SU-DHL-6 (cell line): ENCODE data around the gene CCDC88C.

ENCODE experiments used
- H2AFZ ChIP-seq: fragments of 200-600 bp; sonication (generic); 2 replicates; pipeline ENCODE4 v1.6.1; 2014; ENCODE audit warnings: low read depth, mild to moderate bottlenecking, moderate library complexity, mixed read lengths, antibody characterized with exemption, low read length; ENCODE audit not compliant: severe bottlenecking
- H3F3A ChIP-seq: fragments of 200-600 bp; shearing (Covaris generic); 2 replicates; pipeline ENCODE4 v1.6.0; 2016; ENCODE audit warnings: antibody characterized with exemption, mild to moderate bottlenecking; ENCODE audit not compliant: insufficient read depth
- H3K27ac ChIP-seq: fragments of 200-600 bp; sonication (generic); 2 replicates; pipeline ENCODE4 v1.5.1; 2016; ENCODE audit warnings: low read depth, mild to moderate bottlenecking, low read length, moderate library complexity, mixed read lengths
- H3K27me3 ChIP-seq: fragments of 200-600 bp; sonication (generic), shearing (Covaris generic); 2 replicates; pipeline ENCODE4 v1.6.0; 2014; ENCODE audit warnings: mild to moderate bottlenecking, low read length
- H3K36me3 ChIP-seq: fragments of 200-600 bp; sonication (generic); 2 replicates; pipeline ENCODE4 v1.6.1; 2014; ENCODE audit warnings: mild to moderate bottlenecking, low read length, mixed read lengths
- H3K4me2 ChIP-seq: fragments of 300-600, 200-600 bp; shearing (Covaris generic), sonication (generic); 2 replicates; pipeline ENCODE4 v1.6.0; 2014; ENCODE audit warnings: low read length, low read depth, mild to moderate bottlenecking; ENCODE audit not compliant: poor library complexity, severe bottlenecking
- H3K4me3 ChIP-seq: fragments of 200-600 bp; sonication (generic); 2 replicates; pipeline ENCODE4 v1.5.1; 2014; ENCODE audit warnings: antibody characterized with exemption, low read length, mild to moderate bottlenecking, mixed read lengths; ENCODE audit not compliant: insufficient read depth, poor library complexity, severe bottlenecking
- H3K79me2 ChIP-seq: fragments of 200-600 bp; sonication (generic); 2 replicates; pipeline ENCODE4 v1.6.1; 2014; ENCODE audit warnings: mild to moderate bottlenecking, low read length, moderate library complexity; ENCODE audit not compliant: insufficient read depth
- H3K9ac ChIP-seq: fragments of 200-600 bp; sonication (generic); 2 replicates; pipeline ENCODE4 v1.7.0; 2014; ENCODE audit warnings: mild to moderate bottlenecking, low read length
- H3K9me2 ChIP-seq: fragments of 200-600 bp; sonication (generic); replicated peaks from 2 replicates; pipeline ENCODE4 v1.6.1; 2014; ENCODE audit warnings: low read length; ENCODE audit not compliant: insufficient read depth
- H3K9me3 ChIP-seq: fragments of 200-600 bp; sonication (generic); 2 replicates; pipeline ENCODE4 v1.6.1; 2014; ENCODE audit warnings: low read length, mixed read lengths; ENCODE audit not compliant: insufficient read depth
- H4K20me1 ChIP-seq: fragments of 200-600 bp; sonication (generic); 2 replicates; pipeline ENCODE4 v1.6.1; 2014; ENCODE audit warnings: low read depth, mild to moderate bottlenecking, antibody characterized with exemption, low read length, moderate library complexity, mixed read lengths
- EZH2phosphoT487 ChIP-seq: fragments of 200-600 bp; sonication (generic), shearing (Covaris generic); conservative IDR thresholded peaks from 2 replicates; pipeline ENCODE4 v1.6.1; 2018; ENCODE audit warnings: mild to moderate bottlenecking, antibody characterized with exemption, low read length, moderate library complexity, mixed read lengths
- TF ChIP-seq, protein P1 (sequence below): fragments of 200-600 bp; sonication (generic); IDR thresholded peaks from one replicate; pipeline ENCODE4 v1.5.1; 2017; ENCODE audit warnings: antibody characterized with exemption, mild to moderate bottlenecking, low read length, moderate library complexity; ENCODE audit not compliant: insufficient read depth, poor library complexity, severe bottlenecking

The CCDC88C gene

DNA sequence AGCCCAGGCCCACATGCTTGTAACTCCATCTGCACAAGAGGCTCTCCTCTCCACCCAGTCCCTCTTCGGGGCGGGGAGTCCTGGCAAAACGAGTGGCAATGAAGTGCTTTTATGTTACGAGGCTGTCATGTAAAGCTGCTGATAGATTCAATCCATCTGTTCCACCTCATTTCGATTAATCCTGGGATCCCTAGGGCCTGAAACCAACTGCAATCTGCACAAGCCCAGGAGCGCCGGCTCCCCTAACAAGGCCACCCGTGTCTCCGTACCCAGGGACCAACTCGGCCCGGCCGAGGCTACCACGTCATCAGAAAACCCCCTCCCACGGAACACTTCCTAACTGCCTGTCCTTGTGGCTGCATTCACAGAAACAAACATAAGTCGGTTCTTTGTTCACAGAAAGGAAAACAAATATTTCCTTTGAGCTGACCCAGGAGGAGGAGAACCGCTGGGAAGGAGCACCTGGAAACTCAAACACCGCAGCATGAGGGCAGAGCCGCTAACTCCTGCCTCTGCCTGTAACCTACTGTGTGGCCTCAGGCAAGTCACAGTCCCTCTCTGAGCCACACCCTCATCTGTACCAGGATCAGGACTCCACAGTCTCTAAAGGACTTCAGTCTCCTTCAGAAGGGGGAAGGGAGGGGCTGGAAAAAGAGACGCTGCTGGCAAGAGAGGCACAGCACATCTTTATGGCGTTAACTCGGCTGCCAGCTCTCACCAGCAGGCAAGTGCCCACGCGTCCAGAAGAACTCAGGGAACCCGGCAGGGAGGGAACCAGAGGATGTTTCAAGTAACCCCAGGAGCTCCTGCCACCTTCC is 47.8 kb downstream of the CCDC88C start:
- peak overlapping the region; percentile 25 for H3K4me3 ChIP-seq

DNA sequence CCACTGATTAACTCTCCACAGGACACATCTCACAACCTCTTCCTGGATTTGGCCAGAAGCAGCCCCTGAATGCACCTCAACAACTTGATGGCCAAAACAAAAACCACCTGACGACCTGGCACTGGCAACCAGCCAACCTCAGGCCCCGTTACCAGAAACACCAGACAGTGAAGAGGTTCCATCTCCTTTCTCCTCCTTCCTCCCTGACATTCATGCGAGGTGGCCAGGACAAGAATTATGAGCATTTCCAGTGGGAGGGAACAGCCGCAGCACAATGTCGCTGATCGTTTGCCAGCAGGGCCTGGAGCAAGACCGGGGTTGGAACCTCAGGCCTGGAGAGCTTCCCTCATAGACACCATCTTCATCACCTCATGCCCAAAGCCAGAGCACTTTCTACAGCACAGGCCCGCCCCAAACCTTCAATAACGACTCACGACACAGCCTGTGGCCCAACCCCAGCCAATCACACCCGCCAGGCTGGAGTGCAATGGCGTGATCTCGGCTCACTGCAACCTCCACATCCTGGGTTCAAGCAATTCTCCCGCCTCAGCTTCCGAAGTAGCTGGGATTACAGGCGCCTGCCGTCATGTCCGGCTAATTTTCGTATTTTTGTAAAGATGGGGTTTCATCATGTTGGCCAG is 48.7 kb downstream of the CCDC88C start:
- TF ChIP-seq, protein P1, sequence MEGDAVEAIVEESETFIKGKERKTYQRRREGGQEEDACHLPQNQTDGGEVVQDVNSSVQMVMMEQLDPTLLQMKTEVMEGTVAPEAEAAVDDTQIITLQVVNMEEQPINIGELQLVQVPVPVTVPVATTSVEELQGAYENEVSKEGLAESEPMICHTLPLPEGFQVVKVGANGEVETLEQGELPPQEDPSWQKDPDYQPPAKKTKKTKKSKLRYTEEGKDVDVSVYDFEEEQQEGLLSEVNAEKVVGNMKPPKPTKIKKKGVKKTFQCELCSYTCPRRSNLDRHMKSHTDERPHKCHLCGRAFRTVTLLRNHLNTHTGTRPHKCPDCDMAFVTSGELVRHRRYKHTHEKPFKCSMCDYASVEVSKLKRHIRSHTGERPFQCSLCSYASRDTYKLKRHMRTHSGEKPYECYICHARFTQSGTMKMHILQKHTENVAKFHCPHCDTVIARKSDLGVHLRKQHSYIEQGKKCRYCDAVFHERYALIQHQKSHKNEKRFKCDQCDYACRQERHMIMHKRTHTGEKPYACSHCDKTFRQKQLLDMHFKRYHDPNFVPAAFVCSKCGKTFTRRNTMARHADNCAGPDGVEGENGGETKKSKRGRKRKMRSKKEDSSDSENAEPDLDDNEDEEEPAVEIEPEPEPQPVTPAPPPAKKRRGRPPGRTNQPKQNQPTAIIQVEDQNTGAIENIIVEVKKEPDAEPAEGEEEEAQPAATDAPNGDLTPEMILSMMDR = no peak
- TF ChIP-seq EZH2phosphoT487 = no peak

More for the DNA sequence above, 47.8 kb downstream of the CCDC88C start:
- Histone ChIP-seq H3K9ac (peak overlapping the region; percentile 57), H3K79me2 (peaks cover 89% of the 10 kb centered on the region), H3K4me2 (peak overlapping the region; percentile 83), H3K27ac (peak overlapping the region; percentile 98), H3K9me3 (no peaks in the 10 kb centered on the region), H3K9me2 (no peaks in the 10 kb centered on the region), H3K36me3 (no peaks in the 10 kb centered on the region), H2AFZ (no peak overlapping the region), H3F3A (peaks cover 85% of the 10 kb centered on the region), H4K20me1 (no peaks in the 10 kb centered on the region; the same call in 1 of the 2 replicates), H3K27me3 (no peaks in the 10 kb centered on the region)
- no peak for TF ChIP-seq EZH2phosphoT487
- TF ChIP-seq, protein P1 = no peak

DNA sequence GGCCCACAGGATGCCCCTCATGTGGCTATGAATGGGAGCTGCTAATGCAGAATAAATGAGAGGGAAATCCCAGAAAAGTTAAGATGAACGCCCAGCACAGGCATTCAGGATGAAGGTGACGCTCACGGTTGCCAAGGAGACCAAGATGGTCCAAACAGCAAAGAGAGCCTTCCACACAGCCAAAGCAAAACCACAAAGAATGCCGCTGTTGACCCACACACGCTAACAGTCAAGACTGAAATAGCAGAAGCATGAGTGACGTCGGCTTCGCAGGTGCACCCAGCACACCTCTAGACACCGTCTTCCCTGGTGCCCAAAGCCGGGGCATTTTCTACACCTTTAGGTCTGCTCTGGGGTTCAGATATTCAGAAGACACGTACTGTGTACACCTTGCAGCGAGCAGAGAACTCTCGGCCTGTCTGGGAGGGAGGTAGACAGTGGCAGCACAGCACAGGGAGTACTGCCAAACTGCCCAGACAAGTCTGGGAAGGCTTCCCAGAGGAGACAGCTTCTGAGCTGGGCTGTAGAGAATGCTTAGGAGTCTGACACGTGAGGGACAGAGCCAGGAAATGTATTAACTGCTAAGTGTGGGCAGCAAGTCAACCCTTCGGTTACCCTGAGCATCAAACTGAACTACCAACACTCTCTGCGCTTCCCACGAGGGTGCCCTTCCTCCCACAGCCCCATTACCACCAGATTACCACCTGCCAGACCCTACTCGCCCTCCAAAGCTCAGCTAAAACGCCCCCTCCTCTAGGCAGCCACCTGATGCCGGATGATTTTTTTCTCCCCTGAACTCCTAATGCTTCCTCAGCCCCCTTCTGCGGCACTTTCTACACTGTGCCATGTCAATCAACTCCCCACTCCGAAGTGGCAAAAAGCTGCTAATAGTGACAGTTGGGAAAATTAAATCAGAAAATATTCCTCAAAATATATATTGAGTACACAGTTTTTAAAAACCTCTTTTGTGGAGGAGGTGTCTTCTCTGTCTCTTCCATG is 50.1 kb downstream of the CCDC88C start:
- peak overlapping the region; percentile 38 for H3K4me3 ChIP-seq
- no peak for TF ChIP-seq EZH2phosphoT487
- TF ChIP-seq, protein P1 = no peak
- peak overlapping the region; percentile 55 for H3K9ac ChIP-seq
- H2AFZ ChIP-seq = no peak overlapping the region
- H3K27ac ChIP-seq = peak overlapping the region; percentile 98
- no peaks in the 10 kb centered on the region for H3K27me3 ChIP-seq
- H3K4me2 ChIP-seq = peak overlapping the region; percentile 83
- H3K36me3 ChIP-seq = no peaks in the 10 kb centered on the region
- H4K20me1 ChIP-seq = no peaks in the 10 kb centered on the region
- peaks cover 80% of the 10 kb centered on the region for H3F3A ChIP-seq
- no peaks in the 10 kb centered on the region for H3K9me2 ChIP-seq
- no peaks in the 10 kb centered on the region for H3K9me3 ChIP-seq
- peaks cover 89% of the 10 kb centered on the region for H3K79me2 ChIP-seq

More for the DNA sequence above, 48.7 kb downstream of the CCDC88C start:
- H3K9ac ChIP-seq = peak overlapping the region; percentile 55
- H3K79me2 ChIP-seq = peaks cover 89% of the 10 kb centered on the region
- H3K27me3 ChIP-seq = no peaks in the 10 kb centered on the region
- H3K9me2 ChIP-seq = no peaks in the 10 kb centered on the region
- peak overlapping the region; percentile 38 for H3K4me3 ChIP-seq
- no peaks in the 10 kb centered on the region; the same call in 1 of the 2 replicates for H4K20me1 ChIP-seq
- H3K36me3 ChIP-seq = no peaks in the 10 kb centered on the region
- peaks cover 85% of the 10 kb centered on the region for H3F3A ChIP-seq
- H3K27ac ChIP-seq = peak overlapping the region; percentile 98
- H3K4me2 ChIP-seq = peak overlapping the region; percentile 83
- H2AFZ ChIP-seq = no peak overlapping the region
- H3K9me3 ChIP-seq = no peaks in the 10 kb centered on the region
